ENCODE measurements around the gene ADCY4.

DNA sequence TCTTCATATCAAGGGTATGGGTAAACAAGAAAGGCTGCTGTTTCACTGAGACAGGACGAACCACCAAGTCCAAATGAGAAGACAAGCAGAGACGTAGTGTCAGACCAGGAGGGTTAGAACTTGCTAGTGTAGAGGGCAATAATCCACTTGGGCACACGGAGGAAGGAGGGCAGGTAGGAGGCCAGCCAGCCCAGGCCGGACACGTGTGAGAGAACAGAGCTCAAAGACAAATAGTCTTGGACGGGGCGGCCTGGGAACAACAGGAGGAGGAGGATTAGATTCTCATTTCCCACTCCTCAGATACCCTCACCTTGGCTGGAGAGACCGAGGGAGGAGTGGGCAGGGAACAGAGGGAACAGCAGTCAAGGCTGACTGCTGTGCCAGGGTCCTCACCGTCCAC is 44.1 kb downstream of the ADCY4 start:
- TF ChIP-seq POLR2AphosphoS5 (IDR thresholded peaks at IDR 0.05; ENCODE audit: low read depth) = no peak
- TF ChIP-seq, protein P1, sequence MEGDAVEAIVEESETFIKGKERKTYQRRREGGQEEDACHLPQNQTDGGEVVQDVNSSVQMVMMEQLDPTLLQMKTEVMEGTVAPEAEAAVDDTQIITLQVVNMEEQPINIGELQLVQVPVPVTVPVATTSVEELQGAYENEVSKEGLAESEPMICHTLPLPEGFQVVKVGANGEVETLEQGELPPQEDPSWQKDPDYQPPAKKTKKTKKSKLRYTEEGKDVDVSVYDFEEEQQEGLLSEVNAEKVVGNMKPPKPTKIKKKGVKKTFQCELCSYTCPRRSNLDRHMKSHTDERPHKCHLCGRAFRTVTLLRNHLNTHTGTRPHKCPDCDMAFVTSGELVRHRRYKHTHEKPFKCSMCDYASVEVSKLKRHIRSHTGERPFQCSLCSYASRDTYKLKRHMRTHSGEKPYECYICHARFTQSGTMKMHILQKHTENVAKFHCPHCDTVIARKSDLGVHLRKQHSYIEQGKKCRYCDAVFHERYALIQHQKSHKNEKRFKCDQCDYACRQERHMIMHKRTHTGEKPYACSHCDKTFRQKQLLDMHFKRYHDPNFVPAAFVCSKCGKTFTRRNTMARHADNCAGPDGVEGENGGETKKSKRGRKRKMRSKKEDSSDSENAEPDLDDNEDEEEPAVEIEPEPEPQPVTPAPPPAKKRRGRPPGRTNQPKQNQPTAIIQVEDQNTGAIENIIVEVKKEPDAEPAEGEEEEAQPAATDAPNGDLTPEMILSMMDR (IDR thresholded peaks at IDR 0.05; ENCODE audit: insufficient read depth, low read length) = no peak
- TF ChIP-seq GABPA (IDR thresholded peaks at IDR 0.05; ENCODE audit: low read depth) = no peak
- TF ChIP-seq, protein P2, sequence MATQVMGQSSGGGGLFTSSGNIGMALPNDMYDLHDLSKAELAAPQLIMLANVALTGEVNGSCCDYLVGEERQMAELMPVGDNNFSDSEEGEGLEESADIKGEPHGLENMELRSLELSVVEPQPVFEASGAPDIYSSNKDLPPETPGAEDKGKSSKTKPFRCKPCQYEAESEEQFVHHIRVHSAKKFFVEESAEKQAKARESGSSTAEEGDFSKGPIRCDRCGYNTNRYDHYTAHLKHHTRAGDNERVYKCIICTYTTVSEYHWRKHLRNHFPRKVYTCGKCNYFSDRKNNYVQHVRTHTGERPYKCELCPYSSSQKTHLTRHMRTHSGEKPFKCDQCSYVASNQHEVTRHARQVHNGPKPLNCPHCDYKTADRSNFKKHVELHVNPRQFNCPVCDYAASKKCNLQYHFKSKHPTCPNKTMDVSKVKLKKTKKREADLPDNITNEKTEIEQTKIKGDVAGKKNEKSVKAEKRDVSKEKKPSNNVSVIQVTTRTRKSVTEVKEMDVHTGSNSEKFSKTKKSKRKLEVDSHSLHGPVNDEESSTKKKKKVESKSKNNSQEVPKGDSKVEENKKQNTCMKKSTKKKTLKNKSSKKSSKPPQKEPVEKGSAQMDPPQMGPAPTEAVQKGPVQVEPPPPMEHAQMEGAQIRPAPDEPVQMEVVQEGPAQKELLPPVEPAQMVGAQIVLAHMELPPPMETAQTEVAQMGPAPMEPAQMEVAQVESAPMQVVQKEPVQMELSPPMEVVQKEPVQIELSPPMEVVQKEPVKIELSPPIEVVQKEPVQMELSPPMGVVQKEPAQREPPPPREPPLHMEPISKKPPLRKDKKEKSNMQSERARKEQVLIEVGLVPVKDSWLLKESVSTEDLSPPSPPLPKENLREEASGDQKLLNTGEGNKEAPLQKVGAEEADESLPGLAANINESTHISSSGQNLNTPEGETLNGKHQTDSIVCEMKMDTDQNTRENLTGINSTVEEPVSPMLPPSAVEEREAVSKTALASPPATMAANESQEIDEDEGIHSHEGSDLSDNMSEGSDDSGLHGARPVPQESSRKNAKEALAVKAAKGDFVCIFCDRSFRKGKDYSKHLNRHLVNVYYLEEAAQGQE (IDR thresholded peaks at IDR 0.05; ENCODE audit: insufficient replicate concordance, low read depth) = no peak

All from HL-60 (cell line).